ENCODE results near the gene PJA2. TPM values are rescaled to one million over a fixed set of nuclear protein-coding genes. Genes with fewer than 3 reads are reported as not detected.
A peak's percentile ranks its signal among the peaks of the same experiment; 100 is the strongest.

Gene PJA2
- total RNA-seq, 1 experiment from 2014 or later = 39.3 TPM

- in situ Hi-C loops (cut with HindIII; ENCODE audit: low sequenced_read_pairs) = no loop called here
- no peak for DNase-seq (ENCODE audit: low spot score)
Measured at GRCh38 chr5:109357807-109358206, 52.0 kb downstream of the PJA2 start.

- DNase-seq (ENCODE audit: low spot score) = no peak
- in situ Hi-C loops (cut with HindIII; ENCODE audit: low sequenced_read_pairs) = no loop called here
Measured at GRCh38 chr5:109354761-109355160, 55.0 kb downstream of the PJA2 start.

- no peak for DNase-seq (ENCODE audit: low spot score)
- in situ Hi-C loops (cut with HindIII; ENCODE audit: low sequenced_read_pairs) = no loop called here
Measured at GRCh38 chr5:109351988-109352864, 57.5 kb downstream of the PJA2 start.

DNA sequence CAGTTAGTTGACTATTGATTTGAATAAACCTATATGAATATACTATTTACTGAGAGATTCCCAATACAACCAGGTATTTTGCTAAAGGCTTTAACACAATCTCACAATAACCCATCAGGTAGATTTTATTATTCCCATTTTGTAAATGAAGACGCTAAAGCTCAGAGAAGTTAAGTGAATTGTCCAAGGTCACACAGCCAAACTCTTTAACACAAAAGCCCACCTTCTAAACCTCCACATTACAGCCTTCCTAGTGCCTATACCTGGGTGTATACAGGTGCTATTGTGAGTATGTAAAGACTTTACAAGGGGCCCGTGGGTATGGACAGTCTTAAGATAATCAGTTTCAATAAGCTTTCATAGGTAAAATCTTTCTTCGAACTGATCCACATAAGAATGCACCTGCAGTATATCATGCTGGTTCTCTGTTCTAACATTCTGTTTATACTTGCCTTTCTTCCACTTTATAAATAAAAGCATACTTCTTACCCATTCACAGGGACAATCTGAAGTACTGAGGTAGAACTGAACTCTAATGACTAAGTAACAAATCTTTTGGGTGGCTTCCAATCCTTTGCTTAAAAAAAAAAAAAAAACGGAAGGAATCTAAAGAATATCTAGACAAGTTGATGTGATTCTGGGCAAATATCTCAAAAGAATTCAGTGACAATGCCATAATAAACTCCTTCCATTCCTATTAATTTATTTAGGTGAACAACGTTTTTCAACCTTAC, 59.1 kb downstream of the PJA2 start:
- no peak for DNase-seq (ENCODE audit: low spot score)
- in situ Hi-C loops (cut with HindIII; ENCODE audit: low sequenced_read_pairs) = no loop called here

- in situ Hi-C loops (cut with HindIII; ENCODE audit: low sequenced_read_pairs) = no loop called here
- no peak for DNase-seq (ENCODE audit: low spot score)
Measured at GRCh38 chr5:109349388-109349787, 60.4 kb downstream of the PJA2 start.

DNA sequence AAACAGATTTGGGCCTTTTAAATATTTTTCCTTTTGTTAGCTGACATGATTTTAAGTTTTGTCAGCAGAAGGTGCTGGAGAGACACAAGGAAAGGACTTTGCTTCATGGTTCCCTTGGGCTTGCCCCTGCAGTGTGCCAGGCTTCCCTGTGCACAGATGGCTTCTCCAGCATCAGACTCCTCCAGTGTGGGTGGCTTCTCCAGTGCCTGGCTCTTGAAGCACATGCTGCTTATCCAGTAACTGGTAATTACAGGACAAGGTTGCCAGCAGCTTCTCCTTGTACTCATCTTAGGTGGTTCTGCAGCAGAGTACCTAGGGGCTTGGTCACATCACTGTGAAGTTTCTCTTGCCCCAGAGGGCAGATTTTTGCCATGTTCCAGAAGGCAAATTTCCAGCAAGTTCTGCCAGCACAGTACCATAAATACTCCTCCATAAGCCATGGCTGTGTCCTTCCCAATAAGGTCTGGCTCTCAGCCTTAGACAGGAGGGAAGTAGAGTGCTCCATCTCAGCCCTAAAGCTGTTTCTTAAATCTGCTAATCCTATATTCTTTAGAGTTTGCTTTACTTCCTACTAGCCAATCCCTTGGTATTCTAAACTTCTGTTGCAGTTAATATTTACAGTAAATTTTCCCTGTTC, 62.4 kb downstream of the PJA2 start:
- in situ Hi-C loops (cut with HindIII; ENCODE audit: low sequenced_read_pairs) = no loop called here
- DNase-seq (ENCODE audit: low spot score) = peak; percentile 79

DNA sequence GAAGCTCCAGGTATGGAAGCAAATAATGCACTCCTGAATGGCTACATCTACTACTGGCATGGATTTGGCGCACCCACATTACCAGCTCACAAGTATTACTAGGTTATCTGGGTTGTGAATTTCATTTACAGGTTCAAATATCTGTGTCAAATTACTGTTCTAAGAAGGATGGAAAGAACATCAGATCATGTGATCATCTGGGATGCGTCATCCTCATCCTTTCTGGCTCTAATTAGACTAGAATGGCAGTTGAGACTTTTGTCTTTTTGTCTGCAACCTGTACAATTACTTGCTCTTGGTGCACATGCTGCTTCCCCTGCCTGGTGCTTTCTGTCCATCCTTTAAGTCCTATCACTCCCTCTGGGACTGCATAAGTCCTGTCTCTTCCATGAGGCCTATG, 64.1 kb downstream of the PJA2 start:
- in situ Hi-C loops (cut with HindIII; ENCODE audit: low sequenced_read_pairs) = no loop called here
- no peak for DNase-seq (ENCODE audit: low spot score)

DNA sequence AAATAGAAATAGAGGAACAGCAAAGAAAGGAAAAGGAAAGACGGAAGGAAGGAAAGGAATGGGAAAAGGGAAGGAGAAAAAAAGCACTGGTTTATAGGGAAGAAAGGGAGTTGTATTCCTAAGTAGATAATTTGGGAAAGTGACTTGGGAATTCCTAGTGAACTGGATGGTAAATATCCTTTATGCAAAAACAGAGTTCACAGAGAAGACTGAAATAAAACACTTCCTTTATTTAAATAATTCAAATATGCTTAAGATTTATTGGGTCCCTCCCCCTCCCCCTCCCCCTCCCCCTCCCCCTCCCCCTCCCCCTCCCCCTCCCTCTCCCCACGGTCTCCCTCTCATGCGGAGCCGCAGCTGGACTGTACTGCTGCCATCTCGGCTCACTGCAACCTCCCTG, 69.4 kb downstream of the PJA2 start:
- in situ Hi-C loops (cut with HindIII; ENCODE audit: low sequenced_read_pairs) = no loop called here
- DNase-seq (ENCODE audit: low spot score) = no peak

- in situ Hi-C loops (cut with HindIII; ENCODE audit: low sequenced_read_pairs) = no loop called here
- no peak for DNase-seq (ENCODE audit: low spot score)
Measured at GRCh38 chr5:109335114-109335513, 74.7 kb downstream of the PJA2 start.

GRCh38 chr5:109334056-109334455, 75.7 kb downstream of the PJA2 start:
- in situ Hi-C loops (cut with HindIII; ENCODE audit: low sequenced_read_pairs) = no loop called here

DNA sequence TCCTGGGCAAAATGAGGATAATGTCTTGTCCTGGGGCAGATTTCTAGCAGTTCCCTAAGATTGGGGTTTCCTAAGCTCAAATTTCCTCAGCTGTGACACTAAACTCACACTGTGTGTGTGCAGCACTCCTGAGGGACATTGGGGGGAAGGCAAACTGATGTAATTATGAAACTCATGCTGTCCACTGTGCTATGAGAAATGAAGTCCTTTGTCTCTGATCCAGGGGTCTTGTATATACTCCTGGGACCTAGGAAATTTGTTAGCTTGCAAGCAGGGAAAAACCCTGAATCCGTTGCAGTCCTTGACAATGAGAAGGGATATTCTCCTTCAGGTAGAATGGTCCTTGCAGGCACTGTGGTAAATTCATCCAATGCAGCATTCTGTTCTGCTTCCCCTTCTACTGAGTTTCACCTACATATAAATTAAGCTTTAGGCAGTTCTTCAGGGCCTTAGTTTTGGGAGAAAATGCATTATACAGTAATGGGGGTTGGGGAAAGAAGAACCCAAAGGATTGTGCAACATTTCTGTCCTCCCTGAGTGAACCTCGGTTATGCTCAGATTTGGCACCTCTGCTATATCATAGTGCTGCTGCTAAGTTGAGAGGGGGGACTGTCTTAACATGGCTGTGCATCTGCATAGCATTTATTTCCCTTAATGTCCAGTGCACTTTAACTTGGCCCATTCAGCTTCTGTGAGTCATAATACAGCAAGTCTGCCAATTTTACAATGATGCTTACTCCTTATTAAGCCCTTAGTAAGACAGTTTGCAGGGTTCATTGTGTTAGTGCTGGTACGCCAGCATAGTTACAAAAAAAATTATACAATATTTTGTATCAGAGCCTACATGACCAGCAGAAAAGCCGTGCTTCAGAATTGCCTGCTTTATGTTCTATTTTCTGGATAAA, 80.2 kb downstream of the PJA2 start:
- no peak for DNase-seq (ENCODE audit: low spot score)
- in situ Hi-C loops (cut with HindIII; ENCODE audit: low sequenced_read_pairs) = no loop called here

More at GRCh38 chr5:109334056-109334455, 75.7 kb downstream of the PJA2 start:
- DNase-seq (ENCODE audit: low spot score) = no peak

- in situ Hi-C loops (cut with HindIII; ENCODE audit: low sequenced_read_pairs) = no loop called here
- DNase-seq (ENCODE audit: low spot score) = no peak
Measured at GRCh38 chr5:109328626-109329025, 81.1 kb downstream of the PJA2 start.

DNA sequence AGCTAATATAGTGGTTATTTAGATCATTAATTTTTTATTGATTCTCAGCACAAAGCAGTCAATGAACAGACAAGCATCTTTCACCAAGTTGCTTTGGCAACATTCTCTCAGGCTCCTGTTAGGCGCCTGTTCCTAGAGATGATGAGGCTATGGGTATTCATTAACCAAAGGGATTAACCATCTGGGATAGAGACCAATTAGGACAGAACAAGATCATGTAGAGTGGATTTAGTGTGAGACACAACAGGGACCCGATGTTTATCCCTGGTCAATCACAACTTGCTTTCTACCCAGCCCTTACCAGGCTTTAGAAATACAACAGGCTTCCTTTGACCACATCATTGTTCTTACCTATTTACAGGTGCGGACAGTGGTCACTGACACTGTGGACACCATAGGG, 82.2 kb downstream of the PJA2 start:
- in situ Hi-C loops (cut with HindIII; ENCODE audit: low sequenced_read_pairs) = no loop called here
- no peak for DNase-seq (ENCODE audit: low spot score)

- in situ Hi-C loops (cut with HindIII; ENCODE audit: low sequenced_read_pairs) = no loop called here
- DNase-seq (ENCODE audit: low spot score) = no peak
Measured at GRCh38 chr5:109326919-109327318, 82.9 kb downstream of the PJA2 start.

DNA sequence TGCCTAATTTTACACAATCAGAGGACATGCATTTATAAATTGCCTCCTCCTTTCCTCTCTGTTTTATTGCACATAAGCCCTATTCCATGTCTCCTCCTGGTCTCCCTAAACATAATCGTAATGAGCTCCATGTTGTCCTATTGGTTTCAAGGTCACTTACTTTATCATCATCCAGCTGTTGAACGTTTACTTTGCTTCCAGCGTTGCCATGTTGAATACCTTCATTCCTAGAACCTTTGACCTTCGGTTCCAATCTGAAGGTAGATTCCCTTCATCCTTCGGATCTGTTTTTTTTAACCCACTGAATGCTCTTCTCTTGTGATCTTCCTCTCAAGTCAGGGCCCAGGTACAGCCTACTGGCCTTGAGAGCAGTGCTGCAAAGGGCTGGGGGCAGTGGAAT, 84.3 kb downstream of the PJA2 start:
- in situ Hi-C loops (cut with HindIII; ENCODE audit: low sequenced_read_pairs) = no loop called here
- no peak for DNase-seq (ENCODE audit: low spot score)

DNA sequence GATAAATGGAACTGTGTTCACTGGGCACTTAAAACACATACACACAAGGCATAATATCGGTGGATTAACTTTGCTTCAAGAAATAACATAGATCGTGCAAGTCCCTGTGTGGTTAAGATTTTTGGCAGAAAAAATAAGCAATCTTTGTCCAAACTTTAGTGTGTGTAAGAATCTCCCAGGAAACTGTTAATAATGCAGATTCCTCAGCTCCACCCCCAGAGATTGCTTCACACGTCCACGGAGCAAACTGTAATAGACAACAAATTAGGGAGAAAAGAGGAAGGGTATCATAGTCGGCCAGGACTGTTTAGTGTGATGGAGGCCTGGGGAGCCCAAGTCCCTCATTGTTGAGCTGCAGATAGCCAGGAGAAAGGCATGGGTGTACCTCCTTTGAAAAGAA, 84.8 kb downstream of the PJA2 start:
- no peak for DNase-seq (ENCODE audit: low spot score)
- in situ Hi-C loops (cut with HindIII; ENCODE audit: low sequenced_read_pairs) = no loop called here

DNA sequence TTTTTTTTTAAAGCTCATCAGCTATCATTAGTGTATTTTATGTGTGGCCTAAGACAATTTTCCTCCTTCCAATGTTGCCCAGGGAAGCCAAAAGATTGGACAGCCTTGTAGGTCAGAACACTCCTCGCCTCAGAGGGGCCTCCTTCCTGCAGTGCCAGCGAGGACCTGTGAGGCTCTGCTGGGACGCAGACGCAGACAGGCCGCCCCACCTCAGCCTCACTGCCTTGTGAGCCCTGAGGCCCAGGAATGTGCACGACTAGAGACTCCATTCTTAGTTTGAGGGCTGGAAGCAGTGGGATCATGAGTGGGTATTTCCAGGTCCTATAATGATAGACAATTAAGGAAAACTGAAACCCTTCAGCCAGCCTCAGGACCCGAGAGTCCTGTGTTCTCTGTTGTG, 85.4 kb downstream of the PJA2 start:
- no peak for DNase-seq (ENCODE audit: low spot score)
- in situ Hi-C loops (cut with HindIII; ENCODE audit: low sequenced_read_pairs) = no loop called here

- no peak for DNase-seq (ENCODE audit: low spot score)
- in situ Hi-C loops (cut with HindIII; ENCODE audit: low sequenced_read_pairs) = no loop called here
Measured at GRCh38 chr5:109322694-109323093, 87.1 kb downstream of the PJA2 start.

- in situ Hi-C loops (cut with HindIII; ENCODE audit: low sequenced_read_pairs) = no loop called here
- no peak for DNase-seq (ENCODE audit: low spot score)
Measured at GRCh38 chr5:109319351-109319750, 90.4 kb downstream of the PJA2 start.
